Activated T-helper 2 cell treated with anti-CD3 and anti-CD28 coated beads, Interferon-gamma antibody, Interleukin-2, Interleukin-4, amounts not matched to agents 10 μg/mL and 5 μg/mL and 100 μg/mL, durations not matched to agents 14 hours and 24 hours and 36 hours (primary cell): ENCODE data around the gene STXBP5. TPM values are rescaled to one million over a fixed set of nuclear protein-coding genes. Genes with fewer than 3 reads are reported as not detected.

Experiments
- DNase-seq: peaks from one replicate; pipeline ENCODE4 v3.0.0; 2021; ENCODE audit warnings: low spot score
- H3K27ac Mint-ChIP-seq: one replicate; pipeline ENCODE4 v1.8.0; 2021; ENCODE audit warnings: mixed read lengths
- H3K27me3 Mint-ChIP-seq: one replicate; pipeline ENCODE4 v1.8.0; 2021; ENCODE audit warnings: low read depth, mixed read lengths
- H3K36me3 Mint-ChIP-seq: one replicate; pipeline ENCODE4 v1.8.0; 2021; ENCODE audit warnings: low read depth, mixed read lengths
- H3K4me1 Mint-ChIP-seq: one replicate; pipeline ENCODE4 v1.8.0; 2021; ENCODE audit warnings: low read depth, mixed read lengths
- H3K4me3 Mint-ChIP-seq: one replicate; pipeline ENCODE4 v1.8.0; 2021; ENCODE audit warnings: low read depth, mild to moderate bottlenecking, moderate library complexity, mixed read lengths
- H3K9me3 Mint-ChIP-seq: one replicate; pipeline ENCODE4 v1.8.0; 2021; ENCODE audit warnings: mixed read lengths
- intact Hi-C: fragments of 100-400 bp; cut with micrococcal nuclease; formaldehyde crosslinking; loops from one replicate; pipeline ENCODE4 v1.15.1; 2023
- total RNA-seq: library from RNA; stranded (reverse); gene quantifications from 2 replicates; pipeline ENCODE4 v1.2.3, GENCODE V29; 2022

STXBP5 gene
- total RNA-seq, 1 donor from 2014 or later = 21.2 TPM

- no peaks in the 10 kb centered on the region for H3K4me1 Mint-ChIP-seq
- no peak overlapping the region for H3K27ac Mint-ChIP-seq
- H3K27me3 Mint-ChIP-seq = no peaks in the 10 kb centered on the region
- H3K9me3 Mint-ChIP-seq = no peaks in the 10 kb centered on the region
- DNase-seq = no peak
- no peak overlapping the region for H3K4me3 Mint-ChIP-seq
- intact Hi-C loops = no loop called here
- no peaks in the 10 kb centered on the region for H3K36me3 Mint-ChIP-seq
These were observed 225.6 kb downstream of the STXBP5 start for GRCh38 chr6:147429794-147430193.

GRCh38 chr6:147430811-147431210 is 226.6 kb downstream of the STXBP5 start:
- Mint-ChIP-seq H3K4me3 (no peak overlapping the region), H3K36me3 (no peaks in the 10 kb centered on the region), H3K4me1 (no peaks in the 10 kb centered on the region), H3K27ac (no peak overlapping the region), H3K9me3 (no peaks in the 10 kb centered on the region), H3K27me3 (no peaks in the 10 kb centered on the region)
- intact Hi-C loops = no loop called here
- no peak for DNase-seq

- DNase-seq = no peak
- intact Hi-C loops = no loop called here
- no peak overlapping the region for H3K27ac Mint-ChIP-seq
- no peaks in the 10 kb centered on the region for H3K27me3 Mint-ChIP-seq
- no peaks in the 10 kb centered on the region for H3K36me3 Mint-ChIP-seq
- H3K9me3 Mint-ChIP-seq = no peaks in the 10 kb centered on the region
- H3K4me3 Mint-ChIP-seq = no peak overlapping the region
- no peaks in the 10 kb centered on the region for H3K4me1 Mint-ChIP-seq
These were observed 229.9 kb downstream of the STXBP5 start for GRCh38 chr6:147434076-147434475.

GRCh38 chr6:147434516-147434915 is 230.3 kb downstream of the STXBP5 start:
- DNase-seq = no peak
- Mint-ChIP-seq H3K9me3 (no peaks in the 10 kb centered on the region), H3K27ac (no peak overlapping the region), H3K27me3 (no peaks in the 10 kb centered on the region), H3K36me3 (no peaks in the 10 kb centered on the region), H3K4me1 (no peaks in the 10 kb centered on the region), H3K4me3 (no peak overlapping the region)
- intact Hi-C loops = no loop called here

GRCh38 chr6:147437615-147438014 is 233.4 kb downstream of the STXBP5 start:
- no peak overlapping the region for H3K27ac Mint-ChIP-seq
- DNase-seq = no peak
- intact Hi-C loops = no loop called here
- no peak overlapping the region for H3K4me3 Mint-ChIP-seq
- no peaks in the 10 kb centered on the region for H3K9me3 Mint-ChIP-seq
- no peaks in the 10 kb centered on the region for H3K4me1 Mint-ChIP-seq
- no peaks in the 10 kb centered on the region for H3K27me3 Mint-ChIP-seq
- H3K36me3 Mint-ChIP-seq = no peaks in the 10 kb centered on the region

- no peak overlapping the region for H3K27ac Mint-ChIP-seq
- H3K4me3 Mint-ChIP-seq = no peak overlapping the region
- H3K9me3 Mint-ChIP-seq = no peaks in the 10 kb centered on the region
- no peaks in the 10 kb centered on the region for H3K4me1 Mint-ChIP-seq
- no peak for DNase-seq
- intact Hi-C loops = no loop called here
- H3K36me3 Mint-ChIP-seq = no peaks in the 10 kb centered on the region
- H3K27me3 Mint-ChIP-seq = no peaks in the 10 kb centered on the region
These were observed 234.7 kb downstream of the STXBP5 start for GRCh38 chr6:147438758-147439528.
